ENCODE results near the gene EIF5A2. TPM values are rescaled to one million over a fixed set of nuclear protein-coding genes. Genes with fewer than 3 reads are reported as not detected.
A peak's percentile ranks its signal among the peaks of the same experiment; 100 is the strongest.

Gene EIF5A2
- total RNA-seq, 1 donor from 2014 or later: 9.5 TPM

- no peaks in the 10 kb centered on the region for H3K27me3 ChIP-seq (ENCODE audit: control insufficient read depth, insufficient read depth, low read length)
- H3K4me3 ChIP-seq (ENCODE audit: low read depth, low read length): no peak overlapping the region
- H3K36me3 ChIP-seq (ENCODE audit: control insufficient read depth, insufficient read depth, low read length): peaks cover 2% of the 10 kb centered on the region
- no peak for TF ChIP-seq CTCF (IDR thresholded peaks at IDR 0.05; ENCODE audit: insufficient read depth, low read length, severe bottlenecking)
- DNase-seq (ENCODE audit: low read depth) (peak; percentile 10), FAIRE-seq (no peak)
These were observed 43.0 kb downstream of the EIF5A2 start for GRCh38 chr3:170865209-170866094.

- DNase-seq (ENCODE audit: low read depth): peak; percentile 19
- Histone ChIP-seq H3K4me3 (ENCODE audit: low read depth, low read length) (no peak overlapping the region), H3K27me3 (ENCODE audit: control insufficient read depth, insufficient read depth, low read length) (no peaks in the 10 kb centered on the region), H3K36me3 (ENCODE audit: control insufficient read depth, insufficient read depth, low read length) (peaks cover 2% of the 10 kb centered on the region)
- TF ChIP-seq CTCF (IDR thresholded peaks at IDR 0.05; ENCODE audit: insufficient read depth, low read length, severe bottlenecking): no peak
- FAIRE-seq: no peak
These were observed 43.8 kb downstream of the EIF5A2 start for GRCh38 chr3:170864525-170865208.

- no peak for TF ChIP-seq CTCF (IDR thresholded peaks at IDR 0.05; ENCODE audit: insufficient read depth, low read length, severe bottlenecking)
- H3K27me3 ChIP-seq (ENCODE audit: control insufficient read depth, insufficient read depth, low read length): no peaks in the 10 kb centered on the region
- DNase-seq (ENCODE audit: low read depth) (no peak), FAIRE-seq (no peak)
- H3K36me3 ChIP-seq (ENCODE audit: control insufficient read depth, insufficient read depth, low read length): peaks cover 2% of the 10 kb centered on the region
- no peak overlapping the region for H3K4me3 ChIP-seq (ENCODE audit: low read depth, low read length)
These were observed 44.6 kb downstream of the EIF5A2 start for GRCh38 chr3:170863816-170864215.

- Histone ChIP-seq H3K4me3 (ENCODE audit: low read depth, low read length) (no peak overlapping the region), H3K27me3 (ENCODE audit: control insufficient read depth, insufficient read depth, low read length) (no peaks in the 10 kb centered on the region), H3K36me3 (ENCODE audit: control insufficient read depth, insufficient read depth, low read length) (peaks cover 2% of the 10 kb centered on the region)
- DNase-seq (ENCODE audit: low read depth) (no peak), FAIRE-seq (no peak)
- no peak for TF ChIP-seq CTCF (IDR thresholded peaks at IDR 0.05; ENCODE audit: insufficient read depth, low read length, severe bottlenecking)
These were observed 45.6 kb downstream of the EIF5A2 start for GRCh38 chr3:170862618-170863374.

GRCh38 chr3:170858599-170858998 is 49.8 kb downstream of the EIF5A2 start:
- H3K4me3 ChIP-seq (ENCODE audit: low read depth, low read length): no peak overlapping the region
- no peaks in the 10 kb centered on the region for H3K27me3 ChIP-seq (ENCODE audit: control insufficient read depth, insufficient read depth, low read length)
- FAIRE-seq (no peak), DNase-seq (ENCODE audit: low read depth) (peak; percentile 10)
- no peaks in the 10 kb centered on the region for H3K36me3 ChIP-seq (ENCODE audit: control insufficient read depth, insufficient read depth, low read length)
- TF ChIP-seq CTCF (IDR thresholded peaks at IDR 0.05; ENCODE audit: insufficient read depth, low read length, severe bottlenecking): no peak

Data from bronchial epithelial cell (primary cell).